ENCODE measurements around the gene DCAF4.

The DCAF4 gene

GRCh38 chr14:72879431-72879830 lies 46.8 kb upstream of the DCAF4 start:
- no peaks in the 10 kb centered on the region for H3K9me3 ChIP-seq (ENCODE audit: insufficient read depth, low read depth, low read length)
- H3K36me3 ChIP-seq (ENCODE audit: insufficient read depth, low read length), result peaks cover 70% of the 10 kb centered on the region
- no peak overlapping the region for H3K4me2 ChIP-seq (ENCODE audit: low read depth, low read length, poor library complexity, severe bottlenecking)
- H3K79me2 ChIP-seq (ENCODE audit: insufficient read depth, low read length), result peaks cover 100% of the 10 kb centered on the region
- H3K9ac ChIP-seq (ENCODE audit: low read depth, low read length, poor library complexity, severe bottlenecking), result peak overlapping the region; percentile 28
- TF ChIP-seq CTCF (conservative IDR thresholded peaks at IDR 0.05; ENCODE audit: low read length) (no peak), EZH2phosphoT487 (IDR thresholded peaks at IDR 0.05; ENCODE audit: borderline replicate concordance) (no peak)
- no peaks in the 10 kb centered on the region for H3F3A ChIP-seq (ENCODE audit: low read depth)
- peaks cover 42% of the 10 kb centered on the region for H3K4me1 ChIP-seq (ENCODE audit: insufficient read depth, low read length, poor library complexity, severe bottlenecking)
- no peak overlapping the region for H3K4me3 ChIP-seq (ENCODE audit: low read length, poor library complexity, severe bottlenecking)
- H4K20me1 ChIP-seq (ENCODE audit: insufficient read depth, low read length, poor library complexity, severe bottlenecking), result peaks cover 70% of the 10 kb centered on the region
- no peaks in the 10 kb centered on the region for H3K9me2 ChIP-seq (replicated peaks; ENCODE audit: low read depth, low read length)
- no peak overlapping the region for H2AFZ ChIP-seq (ENCODE audit: low read length)
- H3K27me3 ChIP-seq (ENCODE audit: insufficient read depth, low read length, poor library complexity, severe bottlenecking), result no peaks in the 10 kb centered on the region

GRCh38 chr14:72880164-72880563 lies 46.1 kb upstream of the DCAF4 start:
- H3K4me1 ChIP-seq (ENCODE audit: insufficient read depth, low read length, poor library complexity, severe bottlenecking), result peaks cover 45% of the 10 kb centered on the region
- H4K20me1 ChIP-seq (ENCODE audit: insufficient read depth, low read length, poor library complexity, severe bottlenecking), result peaks cover 73% of the 10 kb centered on the region
- peaks cover 99% of the 10 kb centered on the region for H3K79me2 ChIP-seq (ENCODE audit: insufficient read depth, low read length)

GRCh38 chr14:72880820-72881219 lies 45.4 kb upstream of the DCAF4 start:
- Histone ChIP-seq H3K4me1 (ENCODE audit: insufficient read depth, low read length, poor library complexity, severe bottlenecking) (peaks cover 42% of the 10 kb centered on the region), H3K79me2 (ENCODE audit: insufficient read depth, low read length) (peaks cover 99% of the 10 kb centered on the region), H3K36me3 (ENCODE audit: insufficient read depth, low read length) (peaks cover 62% of the 10 kb centered on the region; the same call in 1 of the 2 replicates), H4K20me1 (ENCODE audit: insufficient read depth, low read length, poor library complexity, severe bottlenecking) (peaks cover 80% of the 10 kb centered on the region), H3F3A (ENCODE audit: low read depth) (no peaks in the 10 kb centered on the region), H3K9ac (ENCODE audit: low read depth, low read length, poor library complexity, severe bottlenecking) (no peak overlapping the region), H3K27me3 (ENCODE audit: insufficient read depth, low read length, poor library complexity, severe bottlenecking) (no peaks in the 10 kb centered on the region), H3K4me3 (ENCODE audit: low read length, poor library complexity, severe bottlenecking) (no peak overlapping the region), H3K4me2 (ENCODE audit: low read depth, low read length, poor library complexity, severe bottlenecking) (peak overlapping the region; percentile 2), H3K9me2 (replicated peaks; ENCODE audit: low read depth, low read length) (no peaks in the 10 kb centered on the region), H3K9me3 (ENCODE audit: insufficient read depth, low read depth, low read length) (no peaks in the 10 kb centered on the region), H2AFZ (ENCODE audit: low read length) (no peak overlapping the region)
- TF ChIP-seq CTCF (conservative IDR thresholded peaks at IDR 0.05; ENCODE audit: low read length) (no peak), EZH2phosphoT487 (IDR thresholded peaks at IDR 0.05; ENCODE audit: borderline replicate concordance) (no peak)

More at GRCh38 chr14:72880164-72880563, 46.1 kb upstream of the DCAF4 start:
- TF ChIP-seq EZH2phosphoT487 (IDR thresholded peaks at IDR 0.05; ENCODE audit: borderline replicate concordance), result no peak
- TF ChIP-seq CTCF (conservative IDR thresholded peaks at IDR 0.05; ENCODE audit: low read length), result no peak
- no peaks in the 10 kb centered on the region for H3F3A ChIP-seq (ENCODE audit: low read depth)
- no peaks in the 10 kb centered on the region for H3K27me3 ChIP-seq (ENCODE audit: insufficient read depth, low read length, poor library complexity, severe bottlenecking)
- H3K4me2 ChIP-seq (ENCODE audit: low read depth, low read length, poor library complexity, severe bottlenecking), result no peak overlapping the region
- no peaks in the 10 kb centered on the region for H3K9me3 ChIP-seq (ENCODE audit: insufficient read depth, low read depth, low read length)
- H3K36me3 ChIP-seq (ENCODE audit: insufficient read depth, low read length), result peaks cover 65% of the 10 kb centered on the region; the same call in 1 of the 2 replicates
- H3K4me3 ChIP-seq (ENCODE audit: low read length, poor library complexity, severe bottlenecking), result no peak overlapping the region
- no peak overlapping the region for H2AFZ ChIP-seq (ENCODE audit: low read length)
- H3K9ac ChIP-seq (ENCODE audit: low read depth, low read length, poor library complexity, severe bottlenecking), result peak overlapping the region; percentile 28
- no peaks in the 10 kb centered on the region for H3K9me2 ChIP-seq (replicated peaks; ENCODE audit: low read depth, low read length)
